ENCODE data around the gene PISD. TPM values are rescaled to one million over a fixed set of nuclear protein-coding genes. Genes with fewer than 3 reads are reported as not detected.

Gene PISD
- total RNA-seq, 1 donor from 2014 or later, result 11.0 TPM

DNA sequence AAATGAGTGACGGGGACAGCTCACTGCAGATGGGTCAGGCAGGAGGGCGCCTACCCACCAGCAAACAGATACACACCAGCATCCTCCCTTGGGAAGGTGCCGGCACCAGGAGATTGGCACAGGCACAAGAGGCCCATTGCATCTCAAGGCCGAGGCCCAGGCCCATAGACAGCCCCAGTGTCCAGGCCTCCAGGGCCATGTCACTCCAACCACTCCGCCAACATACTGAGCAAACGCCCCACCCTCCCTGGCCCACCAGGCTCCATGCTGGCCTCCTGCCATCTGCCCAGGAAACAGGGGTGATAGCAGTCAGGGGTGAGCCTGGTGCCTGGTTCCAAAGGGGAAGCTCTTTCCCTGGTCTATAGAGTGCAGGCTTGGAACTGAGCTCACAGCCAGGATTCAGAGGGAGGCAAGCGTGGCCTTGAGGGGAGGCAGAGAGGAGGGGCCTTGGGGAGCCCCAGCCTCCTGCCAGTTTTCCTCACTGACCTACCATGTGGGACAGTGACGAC, 34.7 kb downstream of the PISD start:
- peak overlapping the region; percentile 16 to 32 (median 20) for H3K9ac ChIP-seq (ENCODE audit: low read depth in 1 of 3, low read length in 3 of 3)
- no peak overlapping the region for H3K27ac ChIP-seq (ENCODE audit: low read depth, low read length)
- H3K9me3 ChIP-seq (ENCODE audit: control insufficient read depth in 3 of 3, low read length in 3 of 3), result no peaks in the 10 kb centered on the region
- no peak overlapping the region for H3K4me3 ChIP-seq (ENCODE audit: low read length in 3 of 3)
- H3K4me1 ChIP-seq (ENCODE audit: control insufficient read depth in 3 of 3, insufficient read depth in 3 of 3, low read length in 3 of 3), result peaks cover 53 to 63% (median 61%) of the 10 kb centered on the region in 3 donors
- no peaks in the 10 kb centered on the region for H3K27me3 ChIP-seq (ENCODE audit: control insufficient read depth in 3 of 3, insufficient read depth in 3 of 3, low read length in 3 of 3)
- H3K36me3 ChIP-seq (ENCODE audit: control insufficient read depth in 3 of 3, insufficient read depth in 3 of 3, low read length in 3 of 3), result peaks cover 3 to 5% (median 4%) of the 10 kb centered on the region in 3 donors

DNA sequence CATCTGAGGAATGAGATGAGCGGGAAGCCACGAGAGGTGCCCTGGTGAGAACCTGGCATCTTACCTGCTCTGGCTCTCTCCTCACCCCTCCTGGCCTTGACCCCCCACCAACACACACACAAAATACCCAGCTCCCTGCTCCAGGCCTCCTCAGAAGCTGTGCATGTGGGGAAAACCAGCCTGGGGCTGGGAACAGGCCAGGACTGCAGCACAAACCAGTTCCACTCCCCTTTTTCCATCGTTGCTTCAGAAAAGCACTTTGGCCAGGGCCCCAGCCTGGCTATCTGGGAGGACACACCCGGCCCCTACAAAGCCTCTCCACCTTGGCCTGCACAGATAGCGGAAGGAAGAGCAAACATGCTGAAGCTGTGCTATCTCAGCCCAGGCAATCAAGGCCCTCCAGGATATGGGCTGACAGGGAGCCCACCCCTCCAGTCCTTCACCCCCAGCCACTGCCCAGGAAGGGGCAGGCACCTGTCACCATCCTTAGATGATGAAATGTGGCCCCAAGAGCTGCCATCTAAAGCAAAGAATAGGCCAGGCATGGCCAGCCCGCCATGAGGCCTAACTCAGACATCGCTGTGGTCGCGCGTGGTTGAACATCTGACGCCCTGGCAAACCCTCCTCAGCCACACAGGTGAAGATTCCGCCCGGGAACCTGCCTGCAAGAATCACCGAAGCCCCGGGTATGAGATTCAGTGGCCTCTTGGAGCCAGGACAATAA, 35.4 kb downstream of the PISD start:
- no peaks in the 10 kb centered on the region for H3K27me3 ChIP-seq (ENCODE audit: control insufficient read depth in 3 of 3, insufficient read depth in 3 of 3, low read length in 3 of 3)
- peak overlapping the region in 2 of 3 donors; percentile 1 to 22 for H3K4me3 ChIP-seq (ENCODE audit: low read length in 3 of 3)
- H3K36me3 ChIP-seq (ENCODE audit: control insufficient read depth in 3 of 3, insufficient read depth in 3 of 3, low read length in 3 of 3), result peaks cover 3 to 10% (median 5%) of the 10 kb centered on the region in 3 donors
- H3K27ac ChIP-seq (ENCODE audit: low read depth, low read length), result peak overlapping the region; percentile 33
- H3K9ac ChIP-seq (ENCODE audit: low read depth in 1 of 3, low read length in 3 of 3), result peak overlapping the region; percentile 32 to 54 (median 47)
- H3K9me3 ChIP-seq (ENCODE audit: control insufficient read depth in 3 of 3, low read length in 3 of 3), result no peaks in the 10 kb centered on the region
- H3K4me1 ChIP-seq (ENCODE audit: control insufficient read depth in 3 of 3, insufficient read depth in 3 of 3, low read length in 3 of 3), result peaks cover 53 to 63% (median 61%) of the 10 kb centered on the region in 3 donors

DNA sequence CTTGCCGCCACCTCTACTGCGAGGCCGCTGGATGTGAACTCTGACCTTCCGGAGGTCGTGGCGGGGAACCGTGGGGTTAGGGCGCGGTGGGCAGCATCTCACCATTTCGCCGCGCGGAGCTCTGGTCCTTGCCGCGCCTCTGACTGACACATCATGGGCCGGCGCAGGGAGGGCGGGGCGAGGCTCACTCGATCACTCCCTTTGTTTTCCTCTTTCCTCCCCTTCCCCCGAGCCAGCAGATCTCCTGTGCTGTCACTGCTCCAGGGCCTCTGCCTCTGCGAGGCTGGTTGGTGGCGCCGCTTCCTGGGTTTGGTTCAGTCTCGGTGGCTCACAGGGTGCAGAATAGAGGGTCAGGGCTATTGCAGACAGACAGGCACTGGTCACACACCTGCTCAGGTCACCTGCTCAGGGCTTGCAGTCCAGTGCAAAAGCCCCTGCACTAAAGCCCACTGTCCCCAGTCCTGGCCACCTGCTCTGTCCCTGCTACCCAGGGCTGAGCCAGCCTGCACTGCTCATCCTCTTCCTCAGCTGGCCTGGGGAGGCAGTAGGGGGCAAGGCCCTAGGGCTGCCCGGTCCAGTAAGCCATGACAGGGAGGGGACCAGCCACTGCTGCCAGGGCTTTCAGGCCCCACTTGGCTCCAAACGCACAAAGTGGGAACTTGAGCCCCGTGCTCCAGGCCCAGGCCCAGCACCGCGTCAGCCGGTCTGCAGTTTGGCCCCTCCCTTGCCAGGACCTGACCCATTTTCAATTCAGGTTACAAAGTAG, 36.2 kb downstream of the PISD start:
- peak overlapping the region; percentile 38 to 57 (median 54) for H3K9ac ChIP-seq (ENCODE audit: low read depth in 1 of 3, low read length in 3 of 3)
- H3K36me3 ChIP-seq (ENCODE audit: control insufficient read depth in 3 of 3, insufficient read depth in 3 of 3, low read length in 3 of 3), result peaks cover 7 to 17% (median 10%) of the 10 kb centered on the region in 3 donors
- H3K4me3 ChIP-seq (ENCODE audit: low read length in 3 of 3), result peak overlapping the region in 2 of 3 donors; percentile 1 to 22
- H3K4me1 ChIP-seq (ENCODE audit: control insufficient read depth in 3 of 3, insufficient read depth in 3 of 3, low read length in 3 of 3), result peaks cover 46 to 56% (median 54%) of the 10 kb centered on the region in 3 donors
- no peaks in the 10 kb centered on the region for H3K27me3 ChIP-seq (ENCODE audit: control insufficient read depth in 3 of 3, insufficient read depth in 3 of 3, low read length in 3 of 3)
- H3K27ac ChIP-seq (ENCODE audit: low read depth, low read length), result peak overlapping the region; percentile 33
- no peaks in the 10 kb centered on the region for H3K9me3 ChIP-seq (ENCODE audit: control insufficient read depth in 3 of 3, low read length in 3 of 3)

DNA sequence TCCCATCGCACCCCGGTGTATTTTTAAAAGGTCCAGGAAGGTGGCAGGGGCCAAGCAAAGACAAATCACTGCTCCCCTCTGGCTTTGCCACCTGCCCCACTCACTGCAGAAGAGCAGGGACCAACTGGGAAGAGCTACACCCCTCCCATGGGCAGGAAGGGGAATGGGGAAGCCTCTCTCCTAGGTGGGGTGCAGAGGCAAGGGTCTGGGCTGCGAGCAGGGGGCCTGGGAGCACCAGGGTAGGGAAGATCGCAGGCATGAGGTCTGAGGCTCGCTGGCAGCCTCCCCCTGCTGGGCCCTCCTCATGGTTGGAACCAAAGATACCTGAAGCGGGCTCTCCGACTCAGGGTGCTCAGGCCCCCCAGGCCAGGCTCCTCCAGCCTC, 36.8 kb downstream of the PISD start:
- Histone ChIP-seq H3K27ac (ENCODE audit: low read depth, low read length) (no peak overlapping the region), H3K4me1 (ENCODE audit: control insufficient read depth in 3 of 3, insufficient read depth in 3 of 3, low read length in 3 of 3) (peaks cover 45 to 53% (median 52%) of the 10 kb centered on the region in 3 donors), H3K9ac (ENCODE audit: low read depth in 1 of 3, low read length in 3 of 3) (peak overlapping the region in 1 of 3 donors; percentile 25), H3K9me3 (ENCODE audit: control insufficient read depth in 3 of 3, low read length in 3 of 3) (no peaks in the 10 kb centered on the region), H3K36me3 (ENCODE audit: control insufficient read depth in 3 of 3, insufficient read depth in 3 of 3, low read length in 3 of 3) (peaks cover 13 to 21% (median 14%) of the 10 kb centered on the region in 3 donors), H3K27me3 (ENCODE audit: control insufficient read depth in 3 of 3, insufficient read depth in 3 of 3, low read length in 3 of 3) (no peaks in the 10 kb centered on the region), H3K4me3 (ENCODE audit: low read length in 3 of 3) (no peak overlapping the region)

DNA sequence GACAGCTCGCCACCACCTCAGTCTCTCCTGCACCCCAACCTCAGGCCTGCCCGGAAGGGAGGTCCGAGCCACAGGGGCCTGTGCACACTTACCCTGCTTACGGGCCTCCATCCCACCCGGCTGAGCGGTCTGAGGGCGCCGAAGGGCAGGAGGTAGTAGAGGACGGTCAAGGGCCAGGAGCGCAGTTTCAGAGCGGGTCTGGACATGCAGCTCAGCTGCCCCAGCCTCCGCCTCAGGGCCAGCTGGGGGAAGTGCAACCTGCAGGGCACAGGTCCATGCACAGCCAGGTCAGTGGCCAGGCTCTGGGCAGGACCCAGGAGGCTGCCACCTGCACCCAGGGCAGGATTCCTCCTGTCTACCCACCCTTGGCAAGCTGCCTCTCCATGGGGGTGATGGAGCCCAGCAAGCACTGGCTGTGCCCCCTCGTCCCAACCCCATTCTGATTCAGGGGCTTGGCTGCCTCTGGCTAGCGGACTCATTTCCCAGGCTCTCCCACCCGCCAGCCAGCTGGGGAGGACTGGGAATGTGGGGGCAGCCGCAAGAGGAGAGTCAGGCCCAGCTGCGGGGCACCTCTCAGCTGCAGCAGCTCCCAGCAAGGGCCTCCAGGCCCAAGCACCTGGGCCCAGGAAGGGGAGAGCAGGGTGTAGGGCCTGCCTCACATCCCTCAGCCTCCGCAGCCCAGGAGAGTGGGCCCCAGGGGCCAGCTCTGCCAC, 38.3 kb downstream of the PISD start:
- H3K27me3 ChIP-seq (ENCODE audit: control insufficient read depth in 3 of 3, insufficient read depth in 3 of 3, low read length in 3 of 3), result no peaks in the 10 kb centered on the region
- no peak overlapping the region for H3K27ac ChIP-seq (ENCODE audit: low read depth, low read length)
- no peak overlapping the region for H3K9ac ChIP-seq (ENCODE audit: low read depth in 1 of 3, low read length in 3 of 3)
- H3K4me3 ChIP-seq (ENCODE audit: low read length in 3 of 3), result no peak overlapping the region
- H3K9me3 ChIP-seq (ENCODE audit: control insufficient read depth in 3 of 3, low read length in 3 of 3), result no peaks in the 10 kb centered on the region
- H3K36me3 ChIP-seq (ENCODE audit: control insufficient read depth in 3 of 3, insufficient read depth in 3 of 3, low read length in 3 of 3), result peaks cover 23 to 29% (median 25%) of the 10 kb centered on the region in 3 donors
- peaks cover 31 to 39% (median 37%) of the 10 kb centered on the region in 3 donors for H3K4me1 ChIP-seq (ENCODE audit: control insufficient read depth in 3 of 3, insufficient read depth in 3 of 3, low read length in 3 of 3)

DNA sequence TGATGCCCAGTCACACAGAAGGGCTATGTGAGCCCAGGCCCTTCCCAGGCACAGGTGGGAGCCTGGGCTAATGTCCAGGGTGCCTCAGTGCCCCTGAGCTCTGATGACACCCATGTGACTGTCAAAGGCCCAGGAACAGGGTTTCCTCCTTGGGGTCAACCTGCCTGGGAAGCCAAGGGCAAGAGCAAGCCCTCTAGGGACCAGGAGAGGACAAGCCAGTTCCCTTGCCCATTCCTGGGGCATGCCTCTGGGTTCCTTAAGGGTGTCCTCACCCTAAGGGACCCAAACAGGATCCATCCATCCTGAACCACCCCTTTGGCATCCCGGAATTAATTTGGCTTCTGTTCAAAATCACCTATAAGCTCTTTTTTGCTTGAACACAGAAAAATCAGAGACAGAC, 39.0 kb downstream of the PISD start:
- H3K4me3 ChIP-seq (ENCODE audit: low read length in 3 of 3), result no peak overlapping the region
- peaks cover 23 to 31% (median 30%) of the 10 kb centered on the region in 3 donors for H3K36me3 ChIP-seq (ENCODE audit: control insufficient read depth in 3 of 3, insufficient read depth in 3 of 3, low read length in 3 of 3)
- H3K9me3 ChIP-seq (ENCODE audit: control insufficient read depth in 3 of 3, low read length in 3 of 3), result no peaks in the 10 kb centered on the region
- H3K9ac ChIP-seq (ENCODE audit: low read depth in 1 of 3, low read length in 3 of 3), result no peak overlapping the region
- H3K27me3 ChIP-seq (ENCODE audit: control insufficient read depth in 3 of 3, insufficient read depth in 3 of 3, low read length in 3 of 3), result no peaks in the 10 kb centered on the region
- no peak overlapping the region for H3K27ac ChIP-seq (ENCODE audit: low read depth, low read length)
- H3K4me1 ChIP-seq (ENCODE audit: control insufficient read depth in 3 of 3, insufficient read depth in 3 of 3, low read length in 3 of 3), result peaks cover 23 to 31% (median 29%) of the 10 kb centered on the region in 3 donors

DNA sequence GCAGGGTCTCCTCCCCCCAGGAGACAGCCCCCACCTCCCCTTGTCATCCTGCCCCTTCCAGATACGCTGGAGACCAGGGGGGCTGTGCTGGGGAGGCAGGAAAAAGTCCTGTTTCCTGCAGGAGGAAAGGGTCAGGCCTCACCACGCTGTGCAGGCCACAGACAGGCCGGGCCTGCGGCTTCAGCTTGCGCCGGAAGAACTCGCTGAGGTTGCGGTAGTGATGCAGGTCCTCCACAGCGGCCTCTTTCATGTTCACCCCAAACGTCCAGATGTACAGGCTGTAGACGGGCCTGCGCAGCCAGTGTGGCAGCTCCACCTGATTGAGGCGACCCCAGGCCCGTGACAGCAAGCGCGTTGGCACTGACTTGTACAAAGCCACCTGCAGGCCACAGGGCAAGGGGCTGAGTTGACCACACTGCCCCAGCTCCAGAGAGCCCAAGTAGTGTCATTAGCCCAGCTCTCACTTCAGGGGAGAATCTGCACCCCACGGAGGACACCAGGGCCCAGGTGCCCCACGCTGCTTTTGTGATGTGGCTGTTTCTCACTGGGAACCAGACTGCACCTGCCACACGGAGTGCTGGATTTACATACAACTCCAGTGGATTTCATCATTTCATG, 40.4 kb downstream of the PISD start:
- Histone ChIP-seq H3K4me1 (ENCODE audit: control insufficient read depth in 3 of 3, insufficient read depth in 3 of 3, low read length in 3 of 3) (peaks cover 10 to 19% (median 17%) of the 10 kb centered on the region in 3 donors), H3K9ac (ENCODE audit: low read depth in 1 of 3, low read length in 3 of 3) (no peak overlapping the region), H3K27ac (ENCODE audit: low read depth, low read length) (no peak overlapping the region), H3K4me3 (ENCODE audit: low read length in 3 of 3) (no peak overlapping the region), H3K36me3 (ENCODE audit: control insufficient read depth in 3 of 3, insufficient read depth in 3 of 3, low read length in 3 of 3) (peaks cover 23 to 39% (median 38%) of the 10 kb centered on the region in 3 donors), H3K27me3 (ENCODE audit: control insufficient read depth in 3 of 3, insufficient read depth in 3 of 3, low read length in 3 of 3) (no peaks in the 10 kb centered on the region), H3K9me3 (ENCODE audit: control insufficient read depth in 3 of 3, low read length in 3 of 3) (no peaks in the 10 kb centered on the region)

DNA sequence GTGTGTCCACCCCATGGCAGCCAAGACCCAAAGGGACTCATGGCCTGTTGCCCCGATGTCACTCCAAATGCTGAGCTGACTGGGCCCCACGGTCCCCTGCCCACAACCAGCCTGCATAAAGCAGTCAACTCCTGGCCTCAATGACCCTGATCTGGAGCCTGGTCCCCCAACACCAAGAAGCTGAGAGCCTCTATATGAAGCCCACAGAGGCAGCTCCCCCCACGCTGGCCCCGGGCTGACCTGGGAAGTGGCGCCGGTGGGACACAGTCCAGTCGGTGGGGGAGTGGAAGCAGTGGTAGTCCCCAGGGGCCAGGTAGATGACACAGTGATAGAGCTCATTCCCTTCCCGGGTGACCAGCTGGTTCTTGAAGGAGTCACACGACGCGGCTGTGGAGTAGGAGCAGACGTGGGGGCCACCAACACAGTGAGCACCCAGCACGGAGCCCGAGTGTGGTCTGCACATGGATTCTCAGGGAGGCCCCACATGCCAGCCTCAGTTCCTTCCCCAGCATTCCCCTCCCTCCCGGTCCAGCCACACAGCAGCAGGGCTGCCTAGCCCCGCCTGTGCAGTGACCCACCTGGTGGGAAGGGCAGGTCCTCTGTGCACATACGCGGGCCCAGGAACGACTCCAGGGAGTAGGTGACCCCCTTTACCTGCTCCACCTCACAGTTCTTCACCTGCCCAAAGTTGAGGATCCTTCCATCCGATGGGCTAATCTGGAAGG, 41.1 kb downstream of the PISD start:
- Histone ChIP-seq H3K27me3 (ENCODE audit: control insufficient read depth in 3 of 3, insufficient read depth in 3 of 3, low read length in 3 of 3) (no peaks in the 10 kb centered on the region), H3K36me3 (ENCODE audit: control insufficient read depth in 3 of 3, insufficient read depth in 3 of 3, low read length in 3 of 3) (peaks cover 23 to 39% (median 38%) of the 10 kb centered on the region in 3 donors), H3K9me3 (ENCODE audit: control insufficient read depth in 3 of 3, low read length in 3 of 3) (no peaks in the 10 kb centered on the region), H3K27ac (ENCODE audit: low read depth, low read length) (no peak overlapping the region), H3K4me3 (ENCODE audit: low read length in 3 of 3) (no peak overlapping the region), H3K4me1 (ENCODE audit: control insufficient read depth in 3 of 3, insufficient read depth in 3 of 3, low read length in 3 of 3) (peaks cover 9 to 18% (median 17%) of the 10 kb centered on the region in 3 donors), H3K9ac (ENCODE audit: low read depth in 1 of 3, low read length in 3 of 3) (no peak overlapping the region)

All from skeletal muscle tissue (tissue), 4 donors.